Esophagus squamous epithelium (tissue), 5 donors: ENCODE results near the gene POMT2. TPM values are rescaled to one million over a fixed set of nuclear protein-coding genes. Genes with fewer than 3 reads are reported as not detected.

ENCODE experiments used
- DNase-seq: peaks from one replicate; lab custom pipeline; 2025; lab: John Stamatoyannopoulos, UW
- H3K27ac ChIP-seq, 4 donors: fragments of 200-600 bp; sonication (generic); one replicate each; pipeline ENCODE4 v1.5.1; 2016 to 2019; ENCODE audit warnings: mild to moderate bottlenecking in 1 of 4
- H3K27me3 ChIP-seq, 4 donors: fragments of 200-600 bp; sonication (generic); 1 replicate in 3 of 4; 2 replicates in 1 of 4; pipeline versions ENCODE4 v1.5.1 to v1.6.0; 2017 to 2021; ENCODE audit warnings: antibody characterized with exemption in 1 of 4
- H3K36me3 ChIP-seq, 3 donors: fragments of 200-600 bp; sonication (generic); one replicate each; pipeline ENCODE4 v1.5.1; 2016 to 2019
- H3K4me1 ChIP-seq, 3 donors: fragments of 200-600 bp; sonication (generic); one replicate each; pipeline ENCODE4 v1.5.1; 2017 to 2019
- H3K4me3 ChIP-seq, 4 donors: fragments of 200-600 bp; sonication (generic); 1 replicate in 3 of 4; 2 replicates in 1 of 4; pipeline ENCODE4 v1.5.1; 2016 to 2019; ENCODE audit warnings: mild to moderate bottlenecking in 2 of 4, moderate library complexity in 1 of 4
- H3K9me3 ChIP-seq, 3 donors: fragments of 200-600 bp; sonication (generic); one replicate each; pipeline ENCODE4 v1.5.1; 2016 to 2019
- CTCF ChIP-seq, 6 experiments: fragments of 450-650 bp in 4 of 6; fragments of 200-600 bp in 2 of 6; sonication (generic) in 2 of 6; IDR thresholded peaks; one replicate each; pipeline ENCODE4 v1.5.1; 2016 to 2019; ENCODE audit warnings: antibody characterized with exemption in 6 of 6, mild to moderate bottlenecking in 4 of 6, moderate library complexity in 4 of 6
- POLR2A ChIP-seq, 4 donors: fragments of 450-650 bp; IDR thresholded peaks; one replicate each; pipeline ENCODE4 v1.6.1; 2017; ENCODE audit warnings: antibody characterized with exemption in 4 of 4, mild to moderate bottlenecking in 4 of 4, moderate library complexity in 3 of 4
- WGBS, 2 donors: methylation state at CpG; one replicate each; pipeline ENCODE4 v1.1.5; 2018; 5-methylcytosine and 5-hydroxymethylcytosine counted together
- intact Hi-C: fragments of 100-400 bp; cut with DNase I; formaldehyde crosslinking; loops from one replicate; pipeline ENCODE4 v1.15.0; 2022
- total RNA-seq, 4 donors: library from RNA; depleted of rRNA; stranded (reverse); fragments of >200 nt; gene quantifications; one replicate each; pipeline ENCODE4 v1.1.0, GENCODE V29; 2016
- donor health status: DM: yes; HTN: yes; CAD: no.

The POMT2 gene
- total RNA-seq, 4 donors from 2014 or later, result 7.3 to 16.0 (median 8.4) TPM

GRCh38 chr14:77276295-77276935, 44.3 kb downstream of the POMT2 start:
- TF ChIP-seq POLR2A (IDR thresholded peaks at IDR 0.05), result no peak
- no peak for TF ChIP-seq CTCF (IDR thresholded peaks at IDR 0.05)
- no peak for DNase-seq
- H3K4me1 ChIP-seq, result peaks cover 0 to 1% (median 0%) of the 10 kb centered on the region in 3 donors
- H3K27me3 ChIP-seq, result peaks cover under 1 to 19% (median 2%) of the 10 kb centered on the region in 4 donors
- H3K27ac ChIP-seq, result no peak overlapping the region
- WGBS, 2 donors, result 84 to 88% methylated on average over 7 to 10 of the region's 15 CpGs
- H3K36me3 ChIP-seq, result peaks cover 9 to 50% (median 17%) of the 10 kb centered on the region in 3 donors
- intact Hi-C loops, result no loop called here
- H3K9me3 ChIP-seq, result peaks cover 0 to 6% (median 0%) of the 10 kb centered on the region in 3 donors
- no peak overlapping the region for H3K4me3 ChIP-seq

- 59 to 61% methylated on average over 4 to 8 of the region's 8 CpGs for WGBS, 2 donors
- Histone ChIP-seq H3K36me3 (peaks cover 9 to 48% (median 17%) of the 10 kb centered on the region in 3 donors), H3K27me3 (peaks cover 7 to 27% (median 9%) of the 10 kb centered on the region in 4 donors), H3K9me3 (peaks cover 0 to 6% (median 0%) of the 10 kb centered on the region in 3 donors), H3K4me1 (peaks cover 3 to 9% (median 7%) of the 10 kb centered on the region in 3 donors), H3K27ac (no peak overlapping the region), H3K4me3 (no peak overlapping the region)
- TF ChIP-seq POLR2A (IDR thresholded peaks at IDR 0.05) (no peak), CTCF (IDR thresholded peaks at IDR 0.05) (no peak)
- intact Hi-C loops, result no loop called here
- DNase-seq, result no peak
These were observed 45.1 kb downstream of the POMT2 start for GRCh38 chr14:77275601-77276017.

- DNase-seq, result no peak
- WGBS, 2 donors, result 64 to 79% methylated on average over 5 of the region's 5 CpGs
- no peak overlapping the region for H3K27ac ChIP-seq
- no peak overlapping the region for H3K4me3 ChIP-seq
- peaks cover 11 to 32% (median 12%) of the 10 kb centered on the region in 4 donors for H3K27me3 ChIP-seq
- intact Hi-C loops, result no loop called here
- peaks cover 9 to 43% (median 17%) of the 10 kb centered on the region in 3 donors for H3K36me3 ChIP-seq
- peaks cover 5 to 14% (median 11%) of the 10 kb centered on the region in 3 donors for H3K4me1 ChIP-seq
- no peak for TF ChIP-seq CTCF (IDR thresholded peaks at IDR 0.05)
- no peak for TF ChIP-seq POLR2A (IDR thresholded peaks at IDR 0.05)
- H3K9me3 ChIP-seq, result peaks cover 0 to 6% (median 0%) of the 10 kb centered on the region in 3 donors
These were observed 45.6 kb downstream of the POMT2 start for GRCh38 chr14:77275041-77275580.

- H3K27ac ChIP-seq, result no peak overlapping the region
- TF ChIP-seq CTCF (IDR thresholded peaks at IDR 0.05), result no peak
- WGBS, 2 donors, result 93 to 100% methylated on average over 1 to 3 of the region's 4 CpGs
- H3K27me3 ChIP-seq, result peaks cover 11 to 45% (median 14%) of the 10 kb centered on the region in 4 donors
- intact Hi-C loops, result no loop called here
- no peak for DNase-seq
- peaks cover 5 to 23% (median 11%) of the 10 kb centered on the region in 3 donors for H3K4me1 ChIP-seq
- peaks cover 7 to 30% (median 8%) of the 10 kb centered on the region in 3 donors for H3K36me3 ChIP-seq
- no peak overlapping the region for H3K4me3 ChIP-seq
- H3K9me3 ChIP-seq, result peaks cover 0 to 6% (median 0%) of the 10 kb centered on the region in 3 donors
These were observed 46.9 kb downstream of the POMT2 start for GRCh38 chr14:77273796-77274195.

GRCh38 chr14:77272261-77272660, 48.4 kb downstream of the POMT2 start:
- Histone ChIP-seq H3K36me3 (peaks cover 0 to 14% (median 2%) of the 10 kb centered on the region in 3 donors), H3K27ac (no peak overlapping the region), H3K4me1 (peaks cover 5 to 23% (median 11%) of the 10 kb centered on the region in 3 donors), H3K9me3 (peaks cover 0 to 7% (median 6%) of the 10 kb centered on the region in 3 donors), H3K27me3 (peaks cover 11 to 57% (median 14%) of the 10 kb centered on the region in 4 donors), H3K4me3 (no peak overlapping the region)
- intact Hi-C loops, result no loop called here
- DNase-seq, result no peak
- 68 to 75% methylated on average over 4 of the region's 4 CpGs for WGBS, 2 donors
- TF ChIP-seq POLR2A (IDR thresholded peaks at IDR 0.05) (no peak), CTCF (IDR thresholded peaks at IDR 0.05) (no peak)
